Measurements from ENCODE around the gene PACS1.
"Not testable (repeated sequence)": the region's sequence is repeated elsewhere in the genome, so short reads cannot be mapped to it uniquely, and the experiment has no call there.

PACS1 gene

DNA sequence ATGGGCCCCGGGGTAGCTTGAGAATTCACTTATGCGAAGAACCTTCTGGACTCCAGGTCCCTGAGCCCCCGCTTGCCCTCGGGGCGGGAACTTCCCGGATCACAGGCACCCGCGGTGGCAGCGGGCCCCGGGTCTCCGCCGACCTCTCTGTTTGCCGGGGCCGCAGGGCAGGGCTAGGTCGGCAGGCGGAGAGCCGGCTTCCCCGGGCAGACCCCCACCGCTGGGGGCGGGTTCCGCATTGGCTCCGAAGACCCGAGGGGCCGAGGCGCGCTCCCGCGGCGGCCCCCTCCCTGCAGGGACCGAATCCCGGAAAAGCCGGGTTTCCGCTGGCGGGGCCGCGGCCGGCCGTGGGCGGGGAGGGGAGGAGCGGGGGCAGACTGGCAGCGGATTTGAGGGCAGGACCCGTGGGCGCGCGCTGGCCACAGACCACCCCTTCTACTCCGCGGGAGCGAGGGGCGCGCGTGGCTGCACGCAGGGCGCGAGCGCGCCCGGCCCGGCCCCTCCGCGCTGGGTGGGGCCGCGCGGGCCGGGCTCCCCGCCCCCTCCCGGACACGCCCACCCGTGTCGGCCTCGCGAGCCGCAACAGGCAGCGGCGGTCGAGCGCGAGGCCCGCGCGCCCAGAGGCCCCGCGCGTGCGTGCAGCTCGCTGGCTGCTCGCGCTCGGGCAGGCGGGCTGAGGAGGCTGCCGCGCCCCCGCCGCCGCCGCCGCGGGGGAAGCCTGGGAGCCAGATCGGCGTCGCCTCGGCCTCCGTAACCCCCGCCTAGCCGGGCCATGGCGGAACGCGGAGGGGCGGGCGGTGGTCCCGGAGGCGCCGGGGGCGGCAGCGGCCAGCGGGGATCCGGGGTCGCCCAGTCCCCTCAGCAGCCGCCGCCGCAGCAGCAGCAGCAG lies at the start of gene PACS1:
Gene PACS1 (plus strand): TSS at position 558 of the 889 bp plus-strand sequence. CDS start 215 bp downstream, at position 773.
- TF ChIP-seq CTCF (conservative IDR thresholded peaks at IDR 0.05; ENCODE audit: control insufficient read depth, insufficient read depth, low read depth, low read length), result no peak
- peak; percentile 70 for DNase-seq (ENCODE audit: low read depth)

GRCh38 chr11:66020618-66021357 lies 49.3 kb upstream of the PACS1 start:
- DNase-seq (ENCODE audit: low read depth), result peak; percentile 79
- no peak for TF ChIP-seq CTCF (conservative IDR thresholded peaks at IDR 0.05; ENCODE audit: control insufficient read depth, insufficient read depth, low read depth, low read length)
- H3K4me3 ChIP-seq (ENCODE audit: control insufficient read depth, low read depth, low read length), result no peak overlapping the region

More for the DNA sequence above, at the start of gene PACS1:
- peak within 1 kb of the TSS; percentile 65 for H3K4me3 ChIP-seq (ENCODE audit: control insufficient read depth, low read depth, low read length)

DNA sequence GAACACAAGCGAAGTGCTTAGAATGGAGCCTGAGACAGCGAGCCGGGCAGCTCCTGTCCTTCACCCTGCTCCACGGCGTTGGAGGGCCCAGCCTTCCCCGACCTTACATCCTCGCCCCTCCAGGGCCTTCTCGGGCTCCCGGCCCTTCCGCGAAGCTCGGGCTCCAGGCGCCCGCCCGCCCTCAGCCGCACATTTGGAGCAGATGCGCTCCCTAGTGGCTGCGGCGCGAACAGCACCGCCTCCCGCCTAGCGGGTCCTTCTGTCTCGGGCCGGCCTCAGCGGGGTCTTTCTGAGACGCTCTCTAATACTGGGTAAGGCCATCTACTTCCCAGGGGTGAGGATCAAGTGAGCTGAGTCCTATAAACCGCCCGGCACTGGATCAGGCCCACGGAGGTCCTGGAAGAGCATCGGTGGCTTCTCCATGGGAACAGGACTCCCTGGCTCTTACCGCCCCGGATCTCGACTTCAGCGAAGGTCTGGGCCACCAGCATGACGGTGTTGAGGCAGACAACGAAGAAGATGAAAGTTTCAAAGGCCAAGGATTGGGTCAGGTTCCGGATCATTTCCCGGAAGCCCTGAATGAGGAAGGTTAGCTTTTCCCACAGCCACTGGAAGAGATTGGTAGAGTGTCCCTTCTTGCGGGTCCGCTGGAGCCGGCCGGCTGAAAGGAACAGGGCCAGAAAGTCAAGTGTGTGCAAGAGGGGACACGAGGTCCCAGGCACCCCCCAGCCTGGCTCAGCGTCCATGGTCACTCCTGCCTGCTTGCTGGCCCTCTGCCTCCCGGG lies 47.5 kb upstream of the PACS1 start:
- TF ChIP-seq CTCF (conservative IDR thresholded peaks at IDR 0.05; ENCODE audit: control insufficient read depth, insufficient read depth, low read depth, low read length), result peak; percentile 69
- peak; percentile 47 for DNase-seq (ENCODE audit: low read depth)
- H3K4me3 ChIP-seq (ENCODE audit: control insufficient read depth, low read depth, low read length), result no peak overlapping the region

- H3K4me3 ChIP-seq (ENCODE audit: control insufficient read depth, low read depth, low read length); DNase-seq (ENCODE audit: low read depth): not testable (repeated sequence)
Observed at GRCh38 chr11:66023186-66023440, 47.0 kb upstream of the PACS1 start.

DNA sequence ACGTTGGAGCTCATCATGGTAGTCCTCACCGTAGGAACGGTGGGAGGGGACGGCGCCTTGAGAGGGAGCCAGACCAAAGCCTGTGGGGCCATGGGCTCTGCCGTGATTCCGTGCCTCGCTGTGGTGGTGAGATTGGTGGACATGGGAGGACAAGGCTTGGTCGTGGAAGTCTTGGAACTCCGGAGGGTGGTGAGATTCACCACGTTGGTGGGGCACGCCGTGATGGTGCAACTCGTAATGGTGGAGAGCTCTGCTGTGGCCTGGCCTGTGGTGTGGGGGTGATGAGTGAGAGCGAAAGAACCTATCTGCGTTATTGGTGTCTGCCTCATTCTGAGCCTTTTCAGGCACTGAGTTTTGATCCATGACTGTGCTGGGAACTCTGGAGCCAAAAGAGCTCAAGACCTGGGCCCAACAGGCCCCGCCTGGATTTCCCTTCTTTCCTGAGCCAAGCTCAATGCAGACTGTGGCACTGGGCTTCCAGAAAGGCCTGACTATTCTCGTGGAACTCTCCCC lies 44.0 kb upstream of the PACS1 start, which contains the start of gene CATSPER1:
Gene CATSPER1 (minus strand): TSS at position 463 of the 513 bp plus-strand sequence. CDS start 100 bp downstream, at position 363.
- DNase-seq (ENCODE audit: low read depth), result no peak
- no peak for TF ChIP-seq CTCF (conservative IDR thresholded peaks at IDR 0.05; ENCODE audit: control insufficient read depth, insufficient read depth, low read depth, low read length)
- no peak within 1 kb of the TSS for H3K4me3 ChIP-seq (ENCODE audit: control insufficient read depth, low read depth, low read length)

DNA sequence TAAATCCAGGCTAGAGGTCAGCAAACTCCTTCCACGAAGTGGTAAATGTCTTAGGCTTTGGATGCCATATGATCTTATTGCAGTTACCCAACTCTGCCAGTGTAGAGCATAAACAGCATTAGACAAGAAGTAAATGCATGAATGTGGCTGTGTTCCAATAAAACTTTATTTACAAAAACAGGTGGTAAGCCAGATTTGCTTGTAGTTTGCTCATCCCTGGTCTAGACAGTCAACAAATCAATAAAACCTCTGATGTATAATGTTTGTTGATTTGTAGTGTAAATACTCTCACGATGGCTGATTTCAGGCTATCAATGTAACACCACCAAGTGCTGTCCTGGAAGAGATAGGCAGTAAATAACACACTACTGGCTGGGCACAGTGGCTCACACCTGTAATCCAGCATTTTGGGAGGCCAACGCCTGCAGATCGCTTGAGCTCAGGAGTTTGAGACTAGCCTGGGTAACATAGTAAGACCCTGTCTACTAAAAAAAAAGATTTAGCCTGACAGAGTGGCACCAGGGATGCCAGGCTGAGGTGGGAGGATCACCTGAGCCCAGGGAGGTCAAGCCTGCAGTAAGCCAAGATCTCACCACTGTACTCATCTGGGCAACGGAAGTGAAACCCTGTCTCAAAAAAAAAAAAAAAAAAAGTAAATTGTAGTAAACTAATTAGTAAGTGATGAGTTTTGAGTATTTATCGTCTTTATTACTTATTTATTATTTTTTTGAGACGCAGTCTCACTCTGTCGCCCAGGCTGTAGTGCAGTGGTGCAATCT lies 36.9 kb upstream of the PACS1 start:
- DNase-seq (ENCODE audit: low read depth), result no peak
- TF ChIP-seq CTCF (conservative IDR thresholded peaks at IDR 0.05; ENCODE audit: control insufficient read depth, insufficient read depth, low read depth, low read length), result no peak
- H3K4me3 ChIP-seq (ENCODE audit: control insufficient read depth, low read depth, low read length), result no peak overlapping the region

Measured in fibroblast of mammary gland (primary cell).